GM21723 (cell line): ENCODE measurements around the gene KLK2.
"Not testable (repeated sequence)": the region's sequence is repeated elsewhere in the genome, so short reads cannot be mapped to it uniquely, and the experiment has no call there.

ENCODE experiments used
- ATAC-seq: cut with Tn5 transposase; IDR thresholded peaks from one replicate; pipeline ENCODE4 v1.9.1; 2021; ENCODE audit warnings: mild to moderate bottlenecking, moderate library complexity; ENCODE audit not compliant: unreplicated experiment

Gene KLK2

GRCh38 chr19:50891253-50891625 is 18.0 kb downstream of the KLK2 start:
- no peak for ATAC-seq

- no peak for ATAC-seq
Observed at GRCh38 chr19:50893047-50893736, 20.0 kb downstream of the KLK2 start.

GRCh38 chr19:50894478-50895356 is 21.5 kb downstream of the KLK2 start:
- no peak for ATAC-seq

GRCh38 chr19:50896089-50896590 is 22.9 kb downstream of the KLK2 start:
- ATAC-seq = not testable (repeated sequence)

- peak; percentile 84 for ATAC-seq
Observed at GRCh38 chr19:50896591-50897190, 23.5 kb downstream of the KLK2 start.

GRCh38 chr19:50897191-50897607 is 24.0 kb downstream of the KLK2 start:
- peak; percentile 24 for ATAC-seq

GRCh38 chr19:50897612-50898011 is 24.4 kb downstream of the KLK2 start:
- no peak for ATAC-seq

- no peak for ATAC-seq
Observed at GRCh38 chr19:50898018-50898417, 24.8 kb downstream of the KLK2 start.

- no peak for ATAC-seq
Observed at GRCh38 chr19:50899569-50899968, 26.3 kb downstream of the KLK2 start.

- no peak for ATAC-seq
Observed at GRCh38 chr19:50902640-50903039, 29.4 kb downstream of the KLK2 start.

- ATAC-seq = no peak
Observed at GRCh38 chr19:50906217-50906616, 33.0 kb downstream of the KLK2 start.

- no peak for ATAC-seq
Observed at GRCh38 chr19:50908336-50908735, 35.1 kb downstream of the KLK2 start.

GRCh38 chr19:50909240-50910070 is 36.2 kb downstream of the KLK2 start:
- peak; percentile 80 for ATAC-seq

GRCh38 chr19:50910722-50911121 is 37.5 kb downstream of the KLK2 start:
- ATAC-seq = no peak

- no peak for ATAC-seq
Observed at GRCh38 chr19:50911206-50912101, 38.2 kb downstream of the KLK2 start, which contains the start of gene KLK4. Gene KLK4 (minus strand): TSS chr19:50911395. CDS start chr19:50910738, 657 bp downstream.

- ATAC-seq = no peak
Observed at GRCh38 chr19:50912102-50912599, 38.9 kb downstream of the KLK2 start.

- ATAC-seq = no peak
Observed at GRCh38 chr19:50912727-50913716, 39.8 kb downstream of the KLK2 start.

- no peak for ATAC-seq
Observed at GRCh38 chr19:50916069-50916468, 42.8 kb downstream of the KLK2 start.
